Smooth muscle cell of the brain vasculature (primary cell): Measurements from ENCODE around the gene NETO1.
A peak's percentile ranks its signal among the peaks of the same experiment; 100 is the strongest.

Experiments used
- DNase-seq: peaks from one replicate; pipeline ENCODE4 v3.0.0-alpha.2; 2012; ENCODE audit warnings: low read depth, low spot score

Gene NETO1

GRCh38 chr18:72846736-72847533, 20.9 kb downstream of the NETO1 start:
- no peak for DNase-seq

- DNase-seq: no peak
These were observed 24.0 kb downstream of the NETO1 start for GRCh38 chr18:72843743-72844142.

GRCh38 chr18:72840109-72840508, 27.7 kb downstream of the NETO1 start:
- DNase-seq: no peak

- DNase-seq: no peak
These were observed 33.1 kb downstream of the NETO1 start for GRCh38 chr18:72834731-72835130.

- no peak for DNase-seq
These were observed 34.3 kb downstream of the NETO1 start for GRCh38 chr18:72833471-72833870.

GRCh38 chr18:72830109-72830508, 37.7 kb downstream of the NETO1 start:
- DNase-seq: no peak

GRCh38 chr18:72828601-72829000, 39.2 kb downstream of the NETO1 start:
- no peak for DNase-seq

GRCh38 chr18:72826736-72827135, 41.1 kb downstream of the NETO1 start:
- DNase-seq: no peak

GRCh38 chr18:72823345-72823744, 44.4 kb downstream of the NETO1 start:
- no peak for DNase-seq

- no peak for DNase-seq
These were observed 45.6 kb downstream of the NETO1 start for GRCh38 chr18:72822202-72822601.

- no peak for DNase-seq
These were observed 47.2 kb downstream of the NETO1 start for GRCh38 chr18:72820571-72820970.

- no peak for DNase-seq
These were observed 48.7 kb downstream of the NETO1 start for GRCh38 chr18:72819050-72819449.

- DNase-seq: no peak
These were observed 56.7 kb downstream of the NETO1 start for GRCh38 chr18:72811047-72811446.

GRCh38 chr18:72808680-72809079, 59.1 kb downstream of the NETO1 start:
- DNase-seq: no peak

GRCh38 chr18:72799106-72799505, 68.7 kb downstream of the NETO1 start:
- DNase-seq: no peak

GRCh38 chr18:72783530-72783929, 84.3 kb downstream of the NETO1 start:
- DNase-seq: no peak

- DNase-seq: no peak
These were observed 92.9 kb downstream of the NETO1 start for GRCh38 chr18:72774914-72775313.

- DNase-seq: no peak
These were observed 94.9 kb downstream of the NETO1 start for GRCh38 chr18:72772916-72773315.

- no peak for DNase-seq
These were observed 99.0 kb downstream of the NETO1 start for GRCh38 chr18:72768681-72769229.

- DNase-seq: peak; percentile 32
These were observed 105.2 kb downstream of the NETO1 start for GRCh38 chr18:72762515-72763122.

- no peak for DNase-seq
These were observed 115.6 kb downstream of the NETO1 start for GRCh38 chr18:72752220-72752619.

- DNase-seq: no peak
These were observed 125.8 kb downstream of the NETO1 start for GRCh38 chr18:72742002-72742401.

GRCh38 chr18:72738136-72738535, 129.7 kb downstream of the NETO1 start:
- no peak for DNase-seq
